ENCODE measurements around the gene DNER.
A peak's percentile ranks its signal among the peaks of the same experiment; 100 is the strongest.
"Not testable (repeated sequence)": the region's sequence is repeated elsewhere in the genome, so short reads cannot be mapped to it uniquely, and the experiment has no call there.

DNER gene

GRCh38 chr2:229616433-229616832 is 97.9 kb downstream of the DNER start:
- DNase-seq = peak; percentile 12

- not testable (repeated sequence) for DNase-seq
Measured at GRCh38 chr2:229614021-229614420, 100.3 kb downstream of the DNER start.

- peak; percentile 69 for DNase-seq
Measured at GRCh38 chr2:229612384-229612971, 101.9 kb downstream of the DNER start.

- DNase-seq = no peak
Measured at GRCh38 chr2:229611360-229611759, 103.0 kb downstream of the DNER start.

GRCh38 chr2:229610872-229611271 is 103.5 kb downstream of the DNER start:
- no peak for DNase-seq

GRCh38 chr2:229610333-229610732 is 104.0 kb downstream of the DNER start:
- DNase-seq = peak; percentile 49

GRCh38 chr2:229601936-229602335 is 112.4 kb downstream of the DNER start:
- no peak for DNase-seq

GRCh38 chr2:229601396-229601795 is 113.0 kb downstream of the DNER start:
- DNase-seq = no peak

GRCh38 chr2:229598227-229598626 is 116.1 kb downstream of the DNER start:
- no peak for DNase-seq

- no peak for DNase-seq
Measured at GRCh38 chr2:229596796-229597195, 117.6 kb downstream of the DNER start.

GRCh38 chr2:229591611-229592010 is 122.7 kb downstream of the DNER start:
- peak; percentile 70 for DNase-seq

- DNase-seq = peak; percentile 89
Measured at GRCh38 chr2:229586746-229587705, 127.3 kb downstream of the DNER start.

- DNase-seq = no peak
Measured at GRCh38 chr2:229586012-229586411, 128.3 kb downstream of the DNER start.

- DNase-seq = no peak
Measured at GRCh38 chr2:229582151-229582550, 132.2 kb downstream of the DNER start.

GRCh38 chr2:229578052-229578846 is 136.1 kb downstream of the DNER start:
- DNase-seq = no peak

GRCh38 chr2:229575569-229576315 is 138.6 kb downstream of the DNER start:
- no peak for DNase-seq

GRCh38 chr2:229572507-229573271 is 141.7 kb downstream of the DNER start:
- DNase-seq = no peak

- no peak for DNase-seq
Measured at GRCh38 chr2:229571243-229571642, 143.1 kb downstream of the DNER start.

GRCh38 chr2:229566370-229566769 is 148.0 kb downstream of the DNER start:
- DNase-seq = no peak

- no peak for DNase-seq
Measured at GRCh38 chr2:229564300-229564907, 150.0 kb downstream of the DNER start.

GRCh38 chr2:229563388-229563787 is 151.0 kb downstream of the DNER start:
- DNase-seq = no peak

All from midbrain (tissue), 1 donor.